HL-60 (cell line): ENCODE results near the gene SIL1.

Experiments
- GABPA ChIP-seq: IDR thresholded peaks from 2 replicates; pipeline ENCODE4 v1.6.1; 2012; ENCODE audit warnings: low read depth
- SPI1 ChIP-seq: IDR thresholded peaks from 2 replicates; pipeline ENCODE4 v1.6.1; 2012; ENCODE audit warnings: low read depth, mild to moderate bottlenecking, borderline replicate concordance
- TF ChIP-seq, protein P1 (sequence below): IDR thresholded peaks from one replicate; pipeline ENCODE4 v1.5.1; 2011; ENCODE audit warnings: low read length, control low read depth, inconsistent platforms; ENCODE audit not compliant: insufficient read depth
- TF ChIP-seq, protein P2 (sequence below): IDR thresholded peaks from 2 replicates; pipeline ENCODE4 v1.6.1; 2012; ENCODE audit warnings: low read depth; ENCODE audit not compliant: insufficient replicate concordance

DNA sequence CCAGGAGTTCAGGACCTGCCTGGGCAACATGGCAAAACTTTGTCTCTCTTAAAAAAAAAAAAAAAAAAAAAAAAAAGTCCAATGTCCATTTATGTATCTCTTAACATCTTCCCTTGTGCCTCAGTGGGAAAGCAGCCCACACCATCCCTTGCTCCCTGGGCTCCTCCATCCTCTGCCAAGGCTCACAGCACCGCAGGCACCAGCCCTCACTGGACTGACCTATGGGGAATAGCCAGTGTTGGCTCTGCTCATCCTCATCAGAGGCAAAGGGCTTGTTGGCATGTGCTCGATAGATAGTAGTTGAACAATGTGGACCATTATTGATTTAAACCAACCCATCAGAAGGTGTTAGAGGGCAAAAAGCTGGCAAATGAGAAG lies 261.2 kb downstream of the SIL1 start:
- TF ChIP-seq, protein P1, sequence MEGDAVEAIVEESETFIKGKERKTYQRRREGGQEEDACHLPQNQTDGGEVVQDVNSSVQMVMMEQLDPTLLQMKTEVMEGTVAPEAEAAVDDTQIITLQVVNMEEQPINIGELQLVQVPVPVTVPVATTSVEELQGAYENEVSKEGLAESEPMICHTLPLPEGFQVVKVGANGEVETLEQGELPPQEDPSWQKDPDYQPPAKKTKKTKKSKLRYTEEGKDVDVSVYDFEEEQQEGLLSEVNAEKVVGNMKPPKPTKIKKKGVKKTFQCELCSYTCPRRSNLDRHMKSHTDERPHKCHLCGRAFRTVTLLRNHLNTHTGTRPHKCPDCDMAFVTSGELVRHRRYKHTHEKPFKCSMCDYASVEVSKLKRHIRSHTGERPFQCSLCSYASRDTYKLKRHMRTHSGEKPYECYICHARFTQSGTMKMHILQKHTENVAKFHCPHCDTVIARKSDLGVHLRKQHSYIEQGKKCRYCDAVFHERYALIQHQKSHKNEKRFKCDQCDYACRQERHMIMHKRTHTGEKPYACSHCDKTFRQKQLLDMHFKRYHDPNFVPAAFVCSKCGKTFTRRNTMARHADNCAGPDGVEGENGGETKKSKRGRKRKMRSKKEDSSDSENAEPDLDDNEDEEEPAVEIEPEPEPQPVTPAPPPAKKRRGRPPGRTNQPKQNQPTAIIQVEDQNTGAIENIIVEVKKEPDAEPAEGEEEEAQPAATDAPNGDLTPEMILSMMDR, result no peak
- TF ChIP-seq, protein P2, sequence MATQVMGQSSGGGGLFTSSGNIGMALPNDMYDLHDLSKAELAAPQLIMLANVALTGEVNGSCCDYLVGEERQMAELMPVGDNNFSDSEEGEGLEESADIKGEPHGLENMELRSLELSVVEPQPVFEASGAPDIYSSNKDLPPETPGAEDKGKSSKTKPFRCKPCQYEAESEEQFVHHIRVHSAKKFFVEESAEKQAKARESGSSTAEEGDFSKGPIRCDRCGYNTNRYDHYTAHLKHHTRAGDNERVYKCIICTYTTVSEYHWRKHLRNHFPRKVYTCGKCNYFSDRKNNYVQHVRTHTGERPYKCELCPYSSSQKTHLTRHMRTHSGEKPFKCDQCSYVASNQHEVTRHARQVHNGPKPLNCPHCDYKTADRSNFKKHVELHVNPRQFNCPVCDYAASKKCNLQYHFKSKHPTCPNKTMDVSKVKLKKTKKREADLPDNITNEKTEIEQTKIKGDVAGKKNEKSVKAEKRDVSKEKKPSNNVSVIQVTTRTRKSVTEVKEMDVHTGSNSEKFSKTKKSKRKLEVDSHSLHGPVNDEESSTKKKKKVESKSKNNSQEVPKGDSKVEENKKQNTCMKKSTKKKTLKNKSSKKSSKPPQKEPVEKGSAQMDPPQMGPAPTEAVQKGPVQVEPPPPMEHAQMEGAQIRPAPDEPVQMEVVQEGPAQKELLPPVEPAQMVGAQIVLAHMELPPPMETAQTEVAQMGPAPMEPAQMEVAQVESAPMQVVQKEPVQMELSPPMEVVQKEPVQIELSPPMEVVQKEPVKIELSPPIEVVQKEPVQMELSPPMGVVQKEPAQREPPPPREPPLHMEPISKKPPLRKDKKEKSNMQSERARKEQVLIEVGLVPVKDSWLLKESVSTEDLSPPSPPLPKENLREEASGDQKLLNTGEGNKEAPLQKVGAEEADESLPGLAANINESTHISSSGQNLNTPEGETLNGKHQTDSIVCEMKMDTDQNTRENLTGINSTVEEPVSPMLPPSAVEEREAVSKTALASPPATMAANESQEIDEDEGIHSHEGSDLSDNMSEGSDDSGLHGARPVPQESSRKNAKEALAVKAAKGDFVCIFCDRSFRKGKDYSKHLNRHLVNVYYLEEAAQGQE, result no peak
- TF ChIP-seq SPI1 (no peak), GABPA (no peak)
